ENCODE results near the gene CILP. TPM values are rescaled to one million over a fixed set of nuclear protein-coding genes. Genes with fewer than 3 reads are reported as not detected.
A peak's percentile ranks its signal among the peaks of the same experiment; 100 is the strongest.
"Not testable (repeated sequence)": the region's sequence is repeated elsewhere in the genome, so short reads cannot be mapped to it uniquely, and the experiment has no call there.

Gene CILP
- total RNA-seq, 1 donor from 2014 or later: 7.8 TPM

DNA sequence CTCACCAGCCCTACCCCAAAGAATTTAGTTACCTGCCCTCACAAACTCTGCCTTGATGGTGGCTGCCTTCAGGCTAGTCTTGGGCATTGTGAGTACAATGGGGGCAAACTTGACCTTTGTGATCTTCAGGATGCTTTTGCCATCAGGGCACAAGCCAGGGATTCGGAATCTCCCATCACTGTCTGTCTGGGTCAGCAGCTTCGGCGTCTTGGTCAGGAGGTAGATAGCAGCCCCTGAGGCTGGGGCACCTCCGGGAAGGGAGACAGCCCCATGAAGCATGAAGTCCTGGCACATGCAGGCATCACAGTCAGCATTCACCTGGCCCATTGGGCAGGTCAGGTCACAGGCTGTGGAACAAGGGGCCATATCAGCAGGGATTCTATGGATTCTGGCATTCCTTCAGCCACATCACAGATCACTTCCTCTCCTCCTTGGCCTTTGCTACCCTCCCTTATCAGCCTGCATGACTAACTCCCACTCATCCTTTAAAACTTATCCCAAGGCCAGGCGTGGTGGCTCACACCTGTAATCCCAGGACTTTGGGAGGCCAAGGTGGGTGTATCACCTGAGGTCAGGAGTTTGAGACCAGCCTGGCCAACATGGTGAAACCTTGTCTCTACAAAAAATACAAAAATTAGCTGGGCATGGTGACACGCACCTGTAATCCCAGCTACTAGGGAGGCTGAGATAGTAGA, 6.9 kb downstream of the CILP start:
- ATAC-seq (no peak), DNase-seq (no peak)
- intact Hi-C loops (cut with micrococcal nuclease): no loop called here

DNA sequence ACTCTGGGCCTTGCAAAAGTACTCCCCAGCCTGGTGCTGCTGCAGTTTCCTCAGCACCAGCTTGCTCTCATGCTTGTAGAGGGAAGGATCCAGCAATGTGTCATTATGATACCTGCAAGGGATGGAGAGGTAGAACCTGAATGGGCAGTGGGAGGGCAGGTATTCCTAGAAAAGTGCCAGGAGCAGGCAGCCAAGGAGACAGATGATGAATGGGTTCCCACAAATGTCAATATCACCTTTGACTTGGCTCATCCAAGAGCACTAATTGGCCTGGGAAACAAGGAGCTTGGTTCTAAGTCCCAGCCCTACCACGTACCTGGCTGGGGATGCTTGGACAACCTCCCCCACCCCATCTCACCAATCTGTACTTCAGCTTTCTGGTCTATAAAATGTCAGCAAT, 9.4 kb downstream of the CILP start:
- DNase-seq (no peak), ATAC-seq (no peak)
- intact Hi-C loops (cut with micrococcal nuclease): no loop called here

GRCh38 chr15:65198571-65198970, 12.7 kb downstream of the CILP start:
- ATAC-seq (no peak), DNase-seq (no peak)
- intact Hi-C loops (cut with micrococcal nuclease): no loop called here

- intact Hi-C loops (cut with micrococcal nuclease): no loop called here
- DNase-seq (no peak), ATAC-seq (no peak)
These were observed 14.0 kb downstream of the CILP start for GRCh38 chr15:65197337-65197645.

- no peak for ATAC-seq
- intact Hi-C loops (cut with micrococcal nuclease): no loop called here
- no peak for DNase-seq
These were observed 14.5 kb downstream of the CILP start for GRCh38 chr15:65196637-65197336.

GRCh38 chr15:65195548-65195923, 15.7 kb downstream of the CILP start:
- DNase-seq: peak; percentile 46
- peak; percentile 67 for ATAC-seq
- intact Hi-C loops (cut with micrococcal nuclease): no loop called here

DNA sequence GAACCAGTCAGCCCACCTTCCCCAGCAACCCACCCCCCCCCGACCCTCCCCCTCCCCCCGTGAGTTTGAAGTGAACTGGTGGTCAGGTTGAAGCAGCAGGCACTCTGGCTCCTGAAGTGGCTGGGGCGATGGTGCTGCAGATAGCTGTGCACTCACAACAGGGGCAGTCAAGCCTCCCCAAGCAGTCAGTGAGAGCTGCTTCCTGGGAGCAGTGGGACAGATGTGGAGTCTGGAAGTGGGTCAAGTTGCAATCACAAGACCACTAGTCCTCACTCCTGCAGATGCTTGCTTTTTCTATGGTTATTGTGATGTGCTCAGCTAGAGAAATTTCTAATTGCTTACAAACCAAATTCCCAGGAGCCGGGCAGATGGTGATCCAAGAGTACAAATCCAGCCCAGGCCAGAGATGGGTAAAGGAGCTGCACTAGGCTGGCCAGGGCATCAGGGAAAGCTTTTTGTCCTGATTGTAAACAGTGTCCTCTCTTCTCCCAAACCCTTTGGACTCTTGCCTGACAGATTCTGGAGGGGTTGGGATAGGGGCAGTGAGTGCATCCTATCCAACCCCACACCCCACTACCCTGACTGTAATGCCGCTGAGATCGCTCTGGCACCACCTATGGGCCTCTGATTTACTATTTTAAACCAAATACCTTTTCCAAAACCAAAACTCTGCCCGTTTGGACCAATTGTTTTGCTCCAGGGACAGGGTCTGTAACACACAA, 16.3 kb downstream of the CILP start:
- intact Hi-C loops (cut with micrococcal nuclease): no loop called here
- ATAC-seq (peak; percentile 78), DNase-seq (no peak)

- DNase-seq (no peak), ATAC-seq (no peak)
- intact Hi-C loops (cut with micrococcal nuclease): no loop called here
These were observed 19.3 kb downstream of the CILP start for GRCh38 chr15:65192016-65192415.

DNA sequence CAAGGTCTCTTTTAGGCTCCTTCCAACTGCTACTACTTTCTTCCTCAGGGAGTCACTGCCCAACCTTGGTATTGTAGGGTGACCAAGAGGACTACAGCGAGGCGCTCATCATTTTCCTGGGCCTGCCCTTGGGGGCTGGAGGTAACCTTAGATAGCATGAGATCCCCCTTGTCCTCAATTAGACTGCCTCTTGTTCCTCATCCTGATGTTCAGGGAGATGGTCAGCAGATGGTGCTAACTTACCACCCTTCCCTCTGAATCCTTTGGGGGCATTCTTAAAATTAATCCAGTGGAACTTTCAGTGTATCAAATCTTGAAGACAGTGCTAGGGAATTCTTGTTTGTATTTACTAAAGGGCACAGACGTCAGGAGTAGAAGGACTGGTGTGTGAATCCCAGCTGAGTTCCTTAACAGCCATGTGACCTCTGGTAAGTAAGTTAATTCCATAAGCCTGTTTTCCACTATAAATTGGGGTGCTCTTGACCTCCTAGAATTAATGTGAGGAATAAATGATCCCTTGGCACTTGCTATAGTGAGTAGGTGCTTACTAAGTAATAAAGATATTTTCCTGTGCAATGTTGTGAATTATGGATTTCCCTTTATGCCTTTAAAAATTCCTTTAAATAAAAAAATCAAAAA, 22.1 kb downstream of the CILP start:
- DNase-seq: no peak
- ATAC-seq: no peak
- intact Hi-C loops (cut with micrococcal nuclease): loop anchor here (5.0 kb wide), 1 partner anchor 108 kb away; the partner anchor contains the start of gene RNU5A-1

GRCh38 chr15:65188472-65188871, 22.8 kb downstream of the CILP start:
- intact Hi-C loops (cut with micrococcal nuclease): loop anchor here (5.0 kb wide), 1 partner anchor 109 kb away; the partner anchor contains the start of gene RNU5A-1
- not testable (repeated sequence) for DNase-seq, ATAC-seq

DNA sequence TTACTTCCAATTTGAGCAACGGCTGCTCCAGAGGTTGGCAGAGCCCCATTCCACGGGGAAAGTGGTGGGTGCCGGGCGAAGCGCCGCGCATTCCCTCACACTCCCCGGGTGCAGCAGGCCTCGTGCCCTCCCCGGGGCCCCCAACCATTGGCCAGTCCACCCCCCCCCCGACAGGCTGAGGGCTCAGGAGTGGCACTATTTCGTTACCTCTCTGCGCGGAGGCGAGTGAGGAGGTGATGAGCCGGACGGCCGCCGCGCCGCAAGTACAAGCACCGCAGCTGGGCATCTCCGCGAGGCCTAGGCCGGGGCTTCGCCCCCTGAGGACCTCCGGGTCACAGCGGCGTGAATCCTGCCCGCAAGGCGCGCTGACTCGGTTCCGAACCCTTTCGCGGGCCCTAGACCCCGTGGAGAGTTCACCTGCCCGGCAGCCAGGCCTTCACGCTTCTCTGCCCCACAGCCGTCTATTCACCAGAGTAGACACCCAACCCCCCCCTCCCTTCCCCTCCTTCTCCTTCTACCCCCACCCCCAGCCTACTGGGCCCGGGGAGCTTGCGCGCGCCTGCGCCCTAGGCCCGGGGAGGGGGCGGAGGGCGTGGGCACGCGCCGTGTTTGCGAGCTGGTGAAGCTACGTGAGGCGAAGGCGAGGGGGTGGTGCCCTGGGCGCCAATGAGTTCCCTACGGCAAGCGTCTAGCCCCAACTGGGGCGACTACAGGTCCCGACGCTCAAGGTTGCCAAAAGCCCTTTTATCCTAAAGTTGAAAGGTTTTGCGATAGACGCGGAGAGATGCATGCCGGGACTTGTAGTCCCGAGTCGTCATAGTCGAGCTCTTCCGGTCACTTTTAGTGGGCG, 26.2 kb downstream of the CILP start, which contains the start of gene CLPX:
Gene CLPX, minus strand, starts transcription at position 475 of the 850 bp plus-strand sequence. Its CDS starts 189 bp downstream, at position 286.
- DNase-seq (peak; percentile 95), ATAC-seq (peak; percentile 96)
- intact Hi-C loops (cut with micrococcal nuclease): loop anchor here (5.0 kb wide), 1 partner anchor 112 kb away; the partner anchor contains the start of gene RNU5A-1

DNA sequence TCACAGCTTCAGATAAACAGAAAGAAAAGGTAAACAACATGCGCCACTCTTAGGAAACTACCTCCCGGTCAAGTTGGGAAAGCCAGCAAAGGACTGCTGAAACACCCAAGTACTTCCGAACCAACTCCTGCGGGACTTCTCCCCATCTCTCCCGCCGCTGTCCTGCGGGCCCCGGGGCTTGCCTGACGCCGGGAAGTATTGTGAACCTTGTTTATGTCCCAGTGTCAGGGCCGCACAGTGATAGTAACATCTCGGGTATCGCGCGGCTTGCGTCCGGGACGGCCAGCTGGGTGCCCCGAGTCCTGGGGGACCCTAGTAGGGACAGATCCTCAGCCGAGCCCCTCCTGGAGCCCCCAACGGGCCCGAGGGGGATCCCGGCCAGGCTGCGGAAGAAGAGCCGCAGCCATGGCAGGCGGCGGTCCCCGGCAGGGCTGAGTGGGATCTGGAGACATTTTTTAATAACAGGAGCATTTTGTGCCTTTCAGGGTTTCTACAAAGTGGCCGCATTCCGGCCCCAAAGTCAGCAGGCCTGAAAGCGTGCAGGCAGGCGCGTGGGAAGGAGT, 26.9 kb downstream of the CILP start:
- ATAC-seq (peak; percentile 56), DNase-seq (peak; percentile 72)
- intact Hi-C loops (cut with micrococcal nuclease): no loop called here

- no peak for ATAC-seq
- DNase-seq: no peak
- intact Hi-C loops (cut with micrococcal nuclease): no loop called here
These were observed 27.5 kb downstream of the CILP start for GRCh38 chr15:65183865-65184159.

DNA sequence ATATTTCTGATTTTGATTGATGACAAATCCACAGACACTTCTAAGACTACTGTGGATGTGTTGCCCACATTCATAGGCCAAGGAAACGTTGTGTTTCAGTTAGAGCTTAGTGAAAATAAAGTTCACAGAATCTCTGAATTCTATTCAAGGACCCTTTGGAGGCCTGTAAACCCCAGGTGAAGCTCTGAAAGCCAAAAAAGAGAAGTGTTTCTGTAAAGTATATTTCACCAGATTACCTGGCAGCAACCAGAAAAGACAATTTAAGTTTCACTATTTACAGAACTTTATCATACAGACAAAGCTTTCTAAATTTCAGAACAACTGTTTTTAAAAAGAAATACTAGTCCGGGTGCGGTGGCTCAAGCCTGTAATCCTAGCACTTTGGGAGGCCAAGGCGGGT, 28.7 kb downstream of the CILP start:
- ATAC-seq (no peak), DNase-seq (no peak)
- intact Hi-C loops (cut with micrococcal nuclease): no loop called here

DNA sequence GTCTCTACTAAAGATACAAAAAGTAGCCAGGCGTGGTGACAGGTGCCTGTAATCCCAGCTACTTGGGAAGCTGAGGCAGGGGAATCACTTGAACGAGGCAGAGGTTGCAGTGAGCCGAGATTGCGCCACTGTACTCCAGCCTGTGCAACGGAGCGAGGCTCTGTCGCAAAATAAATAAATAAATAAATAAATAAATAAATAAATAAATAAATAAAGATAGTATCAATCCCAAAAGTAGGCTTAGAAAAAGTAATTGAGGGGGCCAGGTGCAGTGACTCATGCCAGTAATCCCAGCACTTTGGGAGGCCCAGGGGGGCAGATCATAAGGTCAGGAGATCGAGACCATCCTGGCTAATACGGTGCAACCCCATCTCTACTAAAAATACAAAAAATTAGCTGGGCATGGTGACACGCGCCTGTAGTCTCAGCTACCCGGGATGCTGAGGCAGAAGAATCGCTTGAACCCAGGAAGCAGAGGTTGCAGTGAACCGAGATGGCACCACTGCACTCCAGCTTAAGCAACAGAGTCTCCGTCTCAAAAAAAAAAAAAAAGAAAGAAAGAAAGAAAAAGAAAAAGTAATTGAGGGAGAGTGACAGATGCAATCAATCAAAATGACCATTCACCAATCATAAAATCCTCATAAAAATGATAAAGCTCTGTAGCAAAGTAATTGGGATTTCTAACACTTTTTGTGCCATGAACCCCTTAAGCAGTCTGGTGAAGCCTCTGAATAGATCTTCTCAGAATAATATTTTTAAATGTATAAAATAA, 29.5 kb downstream of the CILP start:
- ATAC-seq; DNase-seq; intact Hi-C loops (cut with micrococcal nuclease): not testable (repeated sequence)

DNA sequence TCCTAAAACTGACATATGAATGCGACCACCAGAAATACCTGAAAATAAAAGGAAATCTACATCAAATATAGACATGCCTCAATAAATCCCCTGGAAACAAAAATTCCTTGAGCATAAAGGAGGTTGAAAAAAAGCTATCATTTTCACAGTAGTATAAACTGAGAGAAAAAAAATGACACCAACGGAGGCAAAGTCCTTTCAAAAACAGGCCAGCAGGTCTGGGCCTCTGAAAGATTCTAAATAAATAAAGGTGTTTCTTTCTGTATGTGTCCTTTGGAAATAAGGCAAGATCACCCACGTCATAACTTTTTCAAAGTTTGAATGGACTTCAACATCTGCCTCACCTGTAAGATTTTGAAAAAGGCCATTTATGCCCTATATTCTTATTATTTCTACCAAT, 31.1 kb downstream of the CILP start:
- ATAC-seq (no peak), DNase-seq (no peak)
- intact Hi-C loops (cut with micrococcal nuclease): no loop called here

DNA sequence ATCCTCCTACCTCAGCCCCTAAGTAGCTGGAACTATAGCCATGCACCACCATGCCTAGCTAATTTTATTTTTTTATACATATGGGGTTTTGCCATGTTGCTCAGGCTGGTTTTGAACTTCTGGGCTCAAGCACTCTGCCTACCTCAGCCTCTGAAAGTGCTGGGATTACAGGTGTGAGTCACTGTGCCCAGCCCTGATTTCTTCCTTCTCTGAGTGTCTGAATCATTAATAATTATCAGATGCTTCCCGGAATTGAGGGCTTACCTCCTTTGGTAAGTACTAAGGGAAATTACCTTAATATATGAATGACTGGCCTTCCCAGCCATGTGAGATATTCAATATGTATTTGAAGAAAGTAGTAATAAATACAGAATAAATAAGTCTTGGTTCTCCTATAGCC, 33.4 kb downstream of the CILP start:
- DNase-seq (no peak), ATAC-seq (no peak)
- intact Hi-C loops (cut with micrococcal nuclease): no loop called here

DNA sequence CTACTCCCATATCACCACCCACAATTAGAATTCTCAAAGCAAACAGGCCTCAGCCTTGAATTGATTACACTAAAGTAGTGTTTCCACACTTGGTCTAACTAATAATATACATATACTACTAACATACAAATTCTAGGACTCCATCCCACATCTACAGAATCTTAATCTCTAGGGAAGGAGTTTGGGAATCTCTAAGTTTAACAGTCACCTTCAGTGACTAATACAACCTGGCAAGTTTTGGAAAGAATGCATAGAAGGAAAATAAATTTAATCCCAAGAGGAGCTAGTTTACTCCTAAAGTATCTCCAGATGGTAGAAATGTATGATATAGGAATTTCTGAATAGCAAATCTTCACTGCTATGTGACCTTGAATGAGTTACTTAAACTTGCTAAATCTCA, 35.2 kb downstream of the CILP start:
- intact Hi-C loops (cut with micrococcal nuclease): no loop called here
- no peak for DNase-seq
- ATAC-seq: no peak

Measured in left ventricle myocardium superior (tissue), 1 donor.